HG03558 (cell line): ENCODE measurements around the gene ARMH1.
"Not testable (repeated sequence)": the region's sequence is repeated elsewhere in the genome, so short reads cannot be mapped to it uniquely, and the experiment has no call there.

Source experiments
- ATAC-seq: cut with Tn5 transposase; IDR thresholded peaks from one replicate; pipeline ENCODE4 v1.9.1; 2021; ENCODE audit warnings: moderate number of reproducible peaks; ENCODE audit not compliant: unreplicated experiment; ENCODE audit errors: extremely low read depth

The ARMH1 gene

DNA sequence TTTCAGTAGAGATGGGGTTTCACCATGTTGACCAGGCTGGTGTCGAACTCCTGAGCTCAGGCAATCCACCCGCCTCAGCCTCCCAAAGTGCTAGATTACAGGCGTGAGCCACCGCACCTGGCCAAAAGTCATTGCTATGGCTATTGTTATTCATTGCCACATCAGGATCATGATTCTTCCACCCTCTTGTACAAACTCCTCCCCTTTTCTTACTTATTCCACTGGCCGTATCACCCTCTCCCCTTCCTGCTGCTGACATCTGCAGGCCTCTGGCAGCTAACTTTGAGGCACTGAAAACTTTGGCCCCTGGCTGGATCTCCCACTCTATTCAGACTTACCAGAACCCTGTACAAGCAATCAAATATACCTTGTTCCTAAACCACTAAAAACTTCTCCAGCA lies 11.1 kb upstream of the ARMH1 start:
- ATAC-seq: no peak

DNA sequence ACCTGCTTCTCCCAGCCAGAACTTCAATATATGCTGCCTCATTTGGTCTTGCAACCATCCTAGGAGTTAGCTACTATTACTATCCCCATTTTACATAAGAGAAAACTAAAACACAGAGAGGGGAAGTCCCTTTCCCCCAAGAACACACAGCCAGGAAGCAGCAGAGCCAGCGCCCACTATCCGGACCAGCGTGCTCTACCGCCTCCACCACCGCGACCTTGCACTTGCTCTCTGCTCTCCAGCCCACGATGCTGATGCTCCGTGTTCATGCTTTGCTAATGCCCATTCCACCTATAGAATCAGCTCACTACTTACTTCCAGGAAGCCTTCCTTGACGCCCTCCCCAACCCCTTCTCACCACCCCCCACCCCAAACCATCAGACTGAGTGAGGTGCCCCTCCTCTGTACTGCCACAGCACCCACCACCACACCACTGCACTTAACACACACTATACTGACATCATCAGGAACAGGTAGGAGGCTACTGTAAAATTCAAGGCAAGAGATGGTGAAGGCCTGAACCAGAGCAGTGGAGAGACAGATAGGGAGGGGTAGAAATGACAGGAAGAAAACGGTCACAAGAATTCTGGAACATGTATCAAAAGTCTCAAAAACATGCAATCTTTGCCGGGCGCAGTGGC lies 9.7 kb upstream of the ARMH1 start:
- no peak for ATAC-seq

DNA sequence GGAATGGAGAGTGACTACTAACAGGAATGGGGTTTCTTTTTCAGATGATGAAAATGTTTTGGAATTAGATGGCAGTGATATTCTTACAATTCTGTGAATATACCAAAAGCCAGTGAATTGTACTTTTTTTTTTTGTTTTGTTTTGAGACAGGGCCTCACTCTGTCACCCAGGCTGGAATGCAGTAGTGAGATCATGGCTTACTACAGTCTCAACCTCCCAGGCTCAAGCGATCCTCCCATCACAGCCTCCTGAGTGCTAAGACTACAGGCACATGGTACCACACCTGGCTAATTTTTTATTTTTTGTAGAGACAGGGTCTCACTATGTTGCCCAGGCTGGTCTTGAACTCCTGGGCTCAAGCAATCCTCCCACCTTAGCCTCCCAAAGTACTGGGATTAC lies 7.8 kb upstream of the ARMH1 start:
- ATAC-seq: not testable (repeated sequence)

DNA sequence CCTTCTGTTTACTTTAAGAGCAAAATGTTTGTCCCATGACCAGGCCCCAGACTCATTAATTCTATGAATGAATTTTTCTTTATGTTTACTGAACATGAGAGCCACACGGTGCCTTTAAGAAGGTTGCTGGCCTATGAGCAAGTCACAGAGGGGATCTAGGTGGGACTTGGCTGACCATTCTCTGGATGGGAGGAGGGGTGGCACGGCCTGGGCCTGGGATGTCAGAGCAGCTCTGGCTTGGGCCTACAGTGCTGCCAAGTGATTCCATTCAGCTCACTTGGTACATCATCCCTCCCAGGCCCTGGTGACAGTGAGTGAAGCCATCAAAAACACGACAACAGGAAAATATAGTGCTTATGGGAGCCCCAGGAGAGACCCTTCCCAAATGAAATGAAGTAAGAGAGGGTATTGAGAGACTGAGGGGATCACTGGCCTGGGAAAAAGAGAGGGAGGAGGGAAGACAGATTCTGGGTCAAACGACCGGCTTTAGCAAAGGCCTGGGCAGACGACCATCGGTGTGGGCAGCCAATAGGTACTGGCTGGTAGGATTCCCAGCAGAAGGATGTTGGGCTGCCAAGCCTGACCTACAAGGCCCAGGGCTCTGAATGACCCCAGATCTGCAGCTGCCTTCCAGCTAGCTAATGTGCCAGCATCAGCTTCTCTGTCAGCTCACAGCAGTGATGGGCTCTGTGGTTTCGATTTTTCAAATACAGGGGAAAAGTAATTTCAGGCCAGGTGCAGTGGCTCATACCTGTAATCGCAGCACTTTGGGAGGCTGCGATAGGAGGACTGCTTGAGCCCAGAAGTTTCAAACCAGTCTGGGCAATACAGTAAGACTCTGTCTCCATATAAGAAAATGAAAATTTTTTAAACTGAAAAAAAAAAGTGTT lies 3.5 kb upstream of the ARMH1 start:
- ATAC-seq: no peak

DNA sequence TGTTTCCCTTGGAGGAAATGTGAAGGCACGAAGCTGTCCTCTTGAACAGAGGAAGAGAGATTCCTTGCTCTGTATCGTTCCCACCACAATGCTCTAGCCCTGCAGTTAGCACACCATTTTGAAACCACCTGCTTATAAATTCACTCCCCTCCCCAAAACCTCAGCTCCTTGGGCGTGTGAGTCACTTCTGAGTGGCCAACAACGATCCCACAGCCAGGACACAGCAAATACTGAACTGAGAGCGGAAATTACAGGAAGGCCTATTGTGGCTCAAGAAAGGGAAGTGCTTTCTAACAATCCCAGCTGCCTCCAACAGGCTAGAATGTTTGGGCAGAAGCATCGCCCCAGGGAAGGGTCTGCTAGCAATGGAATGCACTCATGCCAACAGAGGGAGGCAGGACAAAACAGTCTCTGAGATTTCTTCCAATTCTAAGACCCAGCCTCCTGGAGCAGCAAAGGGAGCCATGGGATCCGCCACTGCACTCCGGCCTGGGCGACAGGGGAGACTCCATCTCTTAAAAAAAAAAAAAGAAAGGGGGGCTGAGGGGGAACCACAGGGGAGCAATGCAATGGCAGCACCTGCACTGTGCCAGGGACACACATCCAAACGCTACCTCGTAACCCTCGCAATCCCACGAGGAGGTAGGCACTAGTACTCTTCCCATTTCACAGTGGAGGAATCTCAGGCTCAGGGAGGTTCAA lies 2.1 kb upstream of the ARMH1 start:
- no peak for ATAC-seq

DNA sequence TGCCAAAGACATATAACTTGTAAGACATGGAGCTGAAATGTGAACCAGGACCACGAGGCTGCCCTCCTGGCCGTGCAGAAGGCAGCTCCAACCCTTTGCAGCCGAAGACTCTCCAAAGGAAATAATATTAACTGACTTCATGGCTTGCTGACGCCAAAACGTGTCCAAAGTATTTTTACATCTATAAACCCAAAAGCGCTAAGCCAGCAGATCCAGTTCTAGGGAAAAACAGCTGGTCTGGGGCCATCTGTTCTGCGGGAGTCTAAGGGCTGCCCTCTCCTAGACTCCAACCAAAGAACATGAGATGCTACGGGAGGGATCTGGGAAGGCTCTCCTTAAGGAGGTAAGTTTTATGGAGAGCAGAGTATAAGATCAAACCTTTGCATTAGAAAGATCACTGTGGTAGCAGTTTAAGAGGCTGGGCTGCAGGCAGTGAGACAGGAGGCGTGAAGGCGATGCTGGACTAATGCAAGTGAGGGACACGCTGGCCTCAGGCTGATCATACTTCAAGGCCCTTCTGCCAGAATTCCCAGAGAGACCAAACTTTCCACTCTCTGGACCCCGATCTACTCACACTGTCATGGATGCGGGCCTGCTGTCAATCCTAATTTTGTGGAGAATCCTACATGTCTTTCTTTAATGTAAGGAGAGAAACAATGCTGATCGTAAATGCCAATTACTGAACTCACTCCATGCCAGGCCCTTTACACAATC lies 1.4 kb upstream of the ARMH1 start:
- ATAC-seq: no peak

DNA sequence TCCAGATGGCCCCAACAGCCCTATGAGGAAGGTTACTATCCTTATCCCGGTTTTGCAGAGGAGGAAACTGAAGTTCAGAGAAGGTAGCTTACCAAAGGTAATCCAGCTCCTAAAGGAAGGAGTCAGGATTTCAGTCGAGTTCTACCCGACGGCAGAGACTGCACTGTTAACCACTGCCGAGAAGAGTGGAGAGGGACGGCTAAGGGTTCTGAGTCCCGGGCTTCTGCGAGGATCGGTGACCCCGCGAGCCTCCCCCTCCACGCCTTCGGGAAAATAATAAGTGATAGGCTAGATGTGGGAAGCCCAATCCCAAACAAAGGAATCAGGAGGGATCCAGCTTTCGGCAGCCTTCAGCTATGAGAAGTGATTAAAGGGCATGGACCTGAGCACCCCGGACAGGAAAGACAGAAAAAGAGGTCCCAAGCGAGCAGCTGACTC lies 820 bp upstream of the ARMH1 start:
- no peak for ATAC-seq

DNA sequence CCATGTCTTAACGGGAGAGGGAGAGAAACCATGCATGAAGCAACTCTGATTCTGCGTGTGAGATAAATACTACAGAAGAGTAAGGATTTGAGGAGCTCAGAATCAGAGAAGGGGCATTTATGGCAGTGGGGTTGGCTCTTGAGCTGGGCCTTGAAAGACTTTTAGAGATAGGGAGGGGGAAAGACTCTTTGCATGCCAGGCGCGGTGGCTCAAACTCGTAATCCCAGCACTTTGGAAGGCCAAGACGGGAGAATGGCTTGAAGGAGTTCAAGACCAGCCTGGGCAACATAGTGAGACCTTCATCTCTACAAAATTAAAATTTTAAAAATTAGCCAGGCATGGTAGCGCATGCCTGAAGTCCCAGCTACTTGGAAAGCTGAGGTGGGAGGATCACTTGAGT lies 672 bp downstream of the ARMH1 start:
- no peak for ATAC-seq

DNA sequence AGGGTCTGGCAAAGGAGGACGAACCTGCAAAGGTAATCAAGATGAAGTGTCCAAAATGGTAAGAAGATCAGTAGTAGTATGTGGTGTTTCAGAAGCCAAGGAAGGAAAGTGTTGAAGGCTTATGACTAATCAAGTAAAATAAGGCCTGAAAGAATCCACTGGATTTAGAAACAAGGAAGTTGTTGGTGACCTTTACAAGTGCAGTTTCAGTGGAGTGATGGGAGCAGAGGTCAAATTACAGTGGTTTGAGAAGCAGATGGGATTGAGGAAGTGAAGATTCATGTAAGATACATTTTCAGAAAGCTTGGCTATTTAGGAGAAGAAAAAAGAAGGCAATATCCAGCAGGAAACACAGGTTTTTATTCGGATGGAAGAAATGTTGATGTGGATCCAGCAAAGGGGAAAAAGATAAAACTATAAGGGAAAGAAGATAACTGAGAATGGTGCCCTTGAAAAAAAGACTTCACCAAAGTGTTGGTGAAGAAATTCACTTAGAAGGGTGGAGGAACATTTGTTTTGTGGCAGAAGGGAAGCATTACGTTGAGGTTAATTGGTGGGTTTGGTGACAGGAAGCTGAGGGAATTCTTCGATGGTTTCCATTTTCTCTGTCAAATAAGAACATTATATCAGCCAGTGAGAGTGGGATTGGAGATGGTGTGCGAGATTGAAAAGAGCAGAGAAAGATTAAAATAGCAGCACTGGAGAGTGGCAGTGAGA lies 2.1 kb downstream of the ARMH1 start:
- ATAC-seq: no peak

DNA sequence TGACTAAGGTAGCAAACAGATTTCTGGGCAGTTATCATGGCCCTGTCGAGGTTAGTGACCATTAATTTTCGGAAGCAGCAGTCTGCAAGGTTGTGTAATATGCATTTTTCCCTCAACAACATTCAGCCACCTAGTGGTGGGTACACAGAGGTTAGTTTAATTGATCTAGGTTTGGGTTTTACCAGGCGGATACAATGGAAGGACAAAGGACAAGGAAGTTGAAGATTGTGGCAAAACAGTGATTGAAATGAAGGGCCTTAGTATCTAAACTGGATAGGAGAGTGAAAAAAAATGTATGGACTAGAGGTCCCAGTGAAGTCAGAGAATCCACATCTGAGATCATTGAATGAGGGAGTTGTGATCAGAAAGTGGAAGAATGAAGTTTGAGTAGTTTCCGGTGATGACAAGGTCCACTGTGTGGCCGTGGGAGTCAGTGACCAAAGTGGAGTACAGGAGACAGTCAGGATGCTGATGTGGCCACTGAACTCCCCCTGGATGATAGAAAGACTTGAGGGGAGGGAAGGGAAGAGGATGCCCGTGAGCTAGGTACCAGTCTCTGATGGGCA lies 2.8 kb downstream of the ARMH1 start:
- no peak for ATAC-seq

DNA sequence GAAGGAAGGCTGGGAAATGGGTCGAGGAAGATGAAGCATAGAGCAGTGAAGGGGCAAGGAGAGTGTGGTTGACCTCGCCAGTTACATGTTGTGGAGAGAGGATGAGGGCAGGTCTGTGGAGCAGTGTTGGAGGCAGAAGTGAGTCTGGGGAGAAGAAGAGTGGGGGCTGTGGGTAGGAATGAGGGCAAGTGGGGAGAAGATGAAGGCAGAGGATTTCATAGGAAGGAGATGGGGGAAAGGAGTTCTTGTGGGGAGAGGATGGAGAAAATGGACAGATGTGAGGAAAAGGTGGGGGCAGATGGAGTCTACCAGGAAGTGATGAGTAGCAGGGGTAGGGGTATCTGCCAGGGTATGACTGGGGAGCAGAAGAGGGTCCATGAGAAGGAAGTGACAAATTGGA lies 3.6 kb downstream of the ARMH1 start:
- no peak for ATAC-seq

DNA sequence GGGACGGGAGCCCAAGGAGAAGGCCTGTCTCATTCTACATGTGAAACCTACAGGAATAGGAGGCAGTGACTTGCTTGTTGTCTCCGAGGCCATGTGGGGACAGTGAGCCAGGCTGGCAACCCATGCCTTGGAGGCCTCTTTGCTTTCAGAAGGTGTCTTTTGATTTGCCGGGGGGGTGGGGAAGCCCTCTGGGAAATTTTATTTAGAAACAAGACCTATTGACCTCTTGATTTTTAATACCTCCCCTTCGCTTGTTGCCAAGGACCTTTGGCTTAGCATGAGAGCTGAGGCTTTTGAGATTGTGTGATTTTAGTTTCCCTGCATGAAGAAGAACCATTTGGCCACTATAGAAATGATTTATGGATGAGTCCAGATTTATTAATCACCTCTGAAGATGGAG lies 4.1 kb downstream of the ARMH1 start:
- no peak for ATAC-seq

DNA sequence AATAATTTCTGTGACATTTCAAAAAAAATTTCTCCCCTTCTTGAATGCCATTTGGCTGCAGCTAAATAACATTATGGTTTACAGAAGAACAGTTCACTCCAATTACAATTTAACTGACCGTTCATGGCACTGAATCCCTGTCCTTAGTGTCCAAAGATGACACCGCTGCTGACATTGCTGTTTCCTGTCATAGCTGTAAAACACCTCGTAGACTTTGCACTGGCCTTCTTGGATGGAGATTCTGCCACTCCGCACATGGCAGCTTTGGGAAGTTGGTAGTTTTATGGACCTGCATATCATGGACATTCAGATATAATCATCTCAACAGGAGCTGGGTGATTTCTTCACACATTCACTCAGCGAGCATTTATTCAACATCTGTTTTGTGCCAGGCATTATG lies 5.0 kb downstream of the ARMH1 start:
- no peak for ATAC-seq

DNA sequence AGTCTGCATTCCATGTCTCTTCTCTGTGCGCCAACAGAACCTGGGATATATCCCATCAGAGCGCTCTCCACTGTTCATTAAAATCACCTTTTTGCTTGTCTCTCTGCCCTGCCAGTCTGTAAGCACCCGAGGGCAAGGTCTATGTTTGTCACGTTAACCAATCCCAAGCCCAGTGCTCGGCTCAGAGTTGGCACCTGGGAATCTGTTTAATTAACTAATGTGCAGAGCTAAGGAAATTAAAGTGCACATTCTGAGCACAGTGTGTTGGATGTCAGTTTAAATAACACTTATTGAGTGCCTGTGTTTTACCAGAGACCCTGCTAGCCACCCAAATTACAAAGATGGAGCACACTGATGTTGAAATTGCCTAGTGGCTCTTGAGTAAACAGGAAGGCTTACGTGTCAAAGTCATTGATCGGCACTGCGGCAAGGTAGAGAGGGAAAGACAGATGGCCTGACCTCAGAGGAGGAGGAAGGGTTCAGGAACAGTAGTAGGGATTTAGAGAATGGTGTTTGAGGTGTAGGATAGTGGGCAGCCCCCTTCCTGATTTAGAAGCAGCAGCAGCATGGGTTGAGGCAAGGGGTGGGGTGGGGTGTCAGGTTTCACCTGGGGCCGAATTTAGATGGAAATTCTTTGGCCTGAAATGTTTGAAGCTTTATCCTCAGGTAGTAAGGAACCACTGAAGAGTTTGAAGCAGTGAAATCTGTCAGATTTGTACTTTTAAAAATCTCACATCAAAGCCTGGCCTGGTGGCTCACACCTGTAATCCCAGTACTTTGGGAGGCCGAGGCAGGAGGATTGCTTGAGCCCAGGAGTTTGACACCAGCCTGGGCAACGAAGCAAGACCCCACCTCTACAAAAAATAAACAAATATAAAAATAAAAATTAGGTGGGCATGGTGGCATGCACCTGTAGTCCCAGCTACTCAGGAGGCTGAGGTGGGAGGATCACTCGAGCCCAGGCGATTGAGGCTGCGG lies 7.7 kb downstream of the ARMH1 start:
- no peak for ATAC-seq

DNA sequence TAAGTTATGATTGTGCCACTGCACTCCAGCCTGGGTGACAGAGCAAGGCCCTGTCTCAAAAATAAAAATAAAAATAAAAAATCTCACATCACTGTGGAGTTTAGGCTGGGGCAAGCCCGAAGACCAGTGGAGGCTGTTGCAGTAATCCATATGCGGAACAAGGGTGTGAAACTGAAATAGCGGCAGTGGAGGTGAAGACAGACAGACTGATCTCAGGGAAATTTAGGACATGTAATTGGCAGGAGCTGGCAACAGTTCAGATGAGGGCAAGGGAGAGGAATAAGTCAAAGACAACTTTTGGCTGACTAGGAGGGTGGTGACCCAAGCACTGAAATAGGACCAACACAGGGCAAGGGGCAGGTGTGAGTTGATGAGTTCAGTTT lies 8.4 kb downstream of the ARMH1 start:
- ATAC-seq: no peak

DNA sequence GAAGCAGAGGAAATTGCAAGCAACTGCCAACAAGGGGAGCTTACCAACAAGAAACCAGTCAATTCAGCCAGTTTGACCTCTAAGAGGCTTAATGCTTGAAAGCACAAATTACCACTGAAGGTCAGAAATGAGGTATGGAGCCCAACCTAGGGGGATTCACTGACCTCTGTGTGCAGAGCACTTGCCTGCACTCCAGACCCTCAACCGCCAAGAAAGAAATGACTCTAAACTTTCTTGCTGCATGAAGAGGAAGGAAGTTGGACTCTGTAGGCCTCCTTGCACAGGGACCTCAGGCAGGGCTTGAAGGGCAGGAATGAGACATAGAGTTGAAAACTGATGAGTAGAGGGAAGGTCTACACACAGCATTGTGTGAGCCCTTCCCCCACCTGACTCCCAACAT lies 10.0 kb downstream of the ARMH1 start:
- ATAC-seq: peak; percentile 62

DNA sequence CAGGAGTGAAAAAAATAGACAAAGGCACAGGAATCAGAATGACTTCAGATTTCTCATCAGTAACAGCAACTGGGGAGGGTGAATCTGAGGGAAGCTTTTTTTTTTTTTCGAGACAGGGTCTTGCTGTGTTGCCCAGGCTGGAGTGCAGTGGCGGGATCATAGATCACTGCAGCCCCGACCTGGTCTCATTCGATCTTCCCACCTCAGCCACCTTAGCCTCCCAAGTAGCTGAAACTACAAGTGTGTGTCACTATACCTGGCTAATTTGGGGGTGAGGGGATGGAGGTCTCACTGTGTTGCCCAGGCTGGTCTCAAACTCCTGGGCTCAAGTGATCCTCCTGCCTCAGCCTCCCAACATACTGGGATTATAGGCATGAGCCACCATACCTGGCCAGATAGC lies 10.7 kb downstream of the ARMH1 start:
- ATAC-seq: no peak

DNA sequence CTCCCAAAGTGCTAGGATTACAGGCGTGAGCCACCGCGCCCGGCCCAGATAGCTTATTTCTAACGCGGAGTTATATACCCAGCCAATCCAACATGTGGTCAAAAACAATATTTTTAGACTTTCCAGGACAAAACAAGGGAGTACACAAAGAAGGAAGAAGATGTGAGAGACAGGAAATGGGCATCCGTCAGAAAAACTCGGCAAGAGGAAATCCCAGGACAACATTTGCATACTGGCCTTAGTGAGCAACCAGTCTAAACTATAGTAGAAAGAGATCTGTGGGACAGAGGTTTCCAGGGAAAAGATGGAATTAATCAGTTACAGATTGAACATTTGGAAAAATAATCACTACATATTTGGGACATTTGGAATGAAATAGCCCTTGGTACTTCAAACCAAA lies 11.4 kb downstream of the ARMH1 start:
- no peak for ATAC-seq
